Measurements from ENCODE around the gene SMIM31. TPM values are rescaled to one million over a fixed set of nuclear protein-coding genes. Genes with fewer than 3 reads are reported as not detected.

SMIM31 gene
- total and polyA plus RNA-seq, 9 of the 15 experiments (the other 6 are each of a cell fraction or from before 2014, with no cell fraction given) = not detected

DNA sequence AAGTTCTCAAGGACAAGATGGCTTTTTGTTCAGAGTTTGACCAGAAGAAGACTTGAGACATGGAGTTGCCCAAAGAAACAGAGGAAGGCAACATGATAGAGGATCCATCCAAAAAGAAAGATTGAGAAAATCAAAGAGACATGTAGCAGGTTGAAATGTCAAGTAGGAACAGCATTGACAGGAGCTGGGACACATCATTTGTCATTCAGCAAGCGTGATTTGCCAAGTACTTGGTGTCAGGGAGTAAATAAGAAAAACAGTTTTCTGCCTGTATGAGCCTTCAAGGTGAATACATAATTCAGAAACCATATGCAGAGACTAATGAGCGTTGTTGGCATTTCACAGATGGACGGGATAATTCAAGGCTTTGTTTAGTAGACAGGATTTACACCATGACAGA is 11.2 kb downstream of the SMIM31 start:
- Histone ChIP-seq H2AFZ (ENCODE audit: low read depth, low read length) (no peak overlapping the region), H3K36me3 (ENCODE audit: control insufficient read depth, insufficient read depth, low read length) (no peaks in the 10 kb centered on the region), H3K9me1 (ENCODE audit: control insufficient read depth, insufficient read depth, low read length) (no peaks in the 10 kb centered on the region), H3K9me3 (replicated peaks; ENCODE audit: control insufficient read depth, insufficient read depth, low read depth, low read length) (no peaks in the 10 kb centered on the region), H3K4me1 (replicated peaks in 1 of 2; ENCODE audit: control insufficient read depth in 2 of 2, insufficient read depth in 2 of 2, low read length in 2 of 2) (no peaks in the 10 kb centered on the region), H3K9ac (ENCODE audit: insufficient read depth in 1 of 2, low read depth in 2 of 2, low read length in 2 of 2) (no peak overlapping the region), H3K4me3 (no peak overlapping the region), H3K27me3 (ENCODE audit: control insufficient read depth in 2 of 2, insufficient read depth in 2 of 2, low read length in 2 of 2) (no peaks in the 10 kb centered on the region), H3K79me2 (ENCODE audit: control insufficient read depth, insufficient read depth, low read length) (no peaks in the 10 kb centered on the region), H3K27ac (ENCODE audit: extremely low read depth, low read depth, low read length) (no peak overlapping the region), H4K20me1 (replicated peaks; ENCODE audit: control insufficient read depth, insufficient read depth, low read length) (no peaks in the 10 kb centered on the region), H3K4me2 (ENCODE audit: insufficient read depth, low read length) (no peak overlapping the region)
- FAIRE-seq (no peak), DNase-seq (ENCODE audit: extremely low read depth in 1 of 4, low spot score in 3 of 4) (no peak), ATAC-seq (no peak)
- WGBS (ENCODE audit: insufficient coverage, low coverage, missing lambda C conversion rate) = 4% methylated on average over 3 of the region's 3 CpGs
- no peak for TF ChIP-seq ZBTB34 (CRISPR knock-in tag; IDR thresholded peaks at IDR 0.05)
- TF ChIP-seq BRD4 (IDR thresholded peaks at IDR 0.05) = no peak
- TF ChIP-seq BRF2 (IDR thresholded peaks at IDR 0.05; ENCODE audit: borderline replicate concordance, insufficient read depth, insufficient read length) = no peak
- TF ChIP-seq SMARCA5 (IDR thresholded peaks at IDR 0.05) = no peak
- TF ChIP-seq, protein P1, sequence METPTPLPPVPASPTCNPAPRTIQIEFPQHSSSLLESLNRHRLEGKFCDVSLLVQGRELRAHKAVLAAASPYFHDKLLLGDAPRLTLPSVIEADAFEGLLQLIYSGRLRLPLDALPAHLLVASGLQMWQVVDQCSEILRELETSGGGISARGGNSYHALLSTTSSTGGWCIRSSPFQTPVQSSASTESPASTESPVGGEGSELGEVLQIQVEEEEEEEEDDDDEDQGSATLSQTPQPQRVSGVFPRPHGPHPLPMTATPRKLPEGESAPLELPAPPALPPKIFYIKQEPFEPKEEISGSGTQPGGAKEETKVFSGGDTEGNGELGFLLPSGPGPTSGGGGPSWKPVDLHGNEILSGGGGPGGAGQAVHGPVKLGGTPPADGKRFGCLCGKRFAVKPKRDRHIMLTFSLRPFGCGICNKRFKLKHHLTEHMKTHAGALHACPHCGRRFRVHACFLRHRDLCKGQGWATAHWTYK (CRISPR knock-in tag; IDR thresholded peaks at IDR 0.05) = no peak
- no peak for TF ChIP-seq THAP7 (CRISPR knock-in tag; IDR thresholded peaks at IDR 0.05)
- no peak for TF ChIP-seq MAFG (tag; conservative IDR thresholded peaks at IDR 0.05)
- TF ChIP-seq ATF1 (CRISPR knock-in tag; IDR thresholded peaks at IDR 0.05) = no peak
- TF ChIP-seq ATF1 (tag; IDR thresholded peaks at IDR 0.05) = no peak
- no peak for TF ChIP-seq DACH1 (IDR thresholded peaks at IDR 0.05; ENCODE audit: partially characterized antibody)
- no peak for TF ChIP-seq DNMT1 (IDR thresholded peaks at IDR 0.05)
- TF ChIP-seq CSDE1 (IDR thresholded peaks at IDR 0.05) = no peak
- no peak for TF ChIP-seq CCAR2 (IDR thresholded peaks at IDR 0.05; ENCODE audit: low read depth, low read length)
- TF ChIP-seq, protein P2, sequence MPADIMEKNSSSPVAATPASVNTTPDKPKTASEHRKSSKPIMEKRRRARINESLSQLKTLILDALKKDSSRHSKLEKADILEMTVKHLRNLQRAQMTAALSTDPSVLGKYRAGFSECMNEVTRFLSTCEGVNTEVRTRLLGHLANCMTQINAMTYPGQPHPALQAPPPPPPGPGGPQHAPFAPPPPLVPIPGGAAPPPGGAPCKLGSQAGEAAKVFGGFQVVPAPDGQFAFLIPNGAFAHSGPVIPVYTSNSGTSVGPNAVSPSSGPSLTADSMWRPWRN (IDR thresholded peaks at IDR 0.05; ENCODE audit: low read depth) = no peak
- no peak for TF ChIP-seq RBM39 (optimal IDR thresholded peaks at IDR 0.05; ENCODE audit: low read depth, low read length)
- no peak for TF ChIP-seq TSC22D4 (tag; IDR thresholded peaks at IDR 0.05)
- TF ChIP-seq TCF7 (IDR thresholded peaks at IDR 0.05; ENCODE audit: borderline replicate concordance) = no peak
- CTCF ChIA-PET (ENCODE audit: low intra/inter-chr PET ratio) = no interaction called here
- BruUV-seq (replicated peaks) = no TSS peak
- in situ Hi-C loops (cut with MboI) = no loop called here
- intact Hi-C loops (cut with micrococcal nuclease) = no loop called here
- POLR2A ChIA-PET = no interaction called here
